ENCODE data around the gene PCBP3. TPM values are rescaled to one million over a fixed set of nuclear protein-coding genes. Genes with fewer than 3 reads are reported as not detected.
"Not testable (repeated sequence)": the region's sequence is repeated elsewhere in the genome, so short reads cannot be mapped to it uniquely, and the experiment has no call there.

Gene PCBP3
- total RNA-seq, 4 donors from 2014 or later, result 0.13 to 0.26 TPM; not detected in 2

DNA sequence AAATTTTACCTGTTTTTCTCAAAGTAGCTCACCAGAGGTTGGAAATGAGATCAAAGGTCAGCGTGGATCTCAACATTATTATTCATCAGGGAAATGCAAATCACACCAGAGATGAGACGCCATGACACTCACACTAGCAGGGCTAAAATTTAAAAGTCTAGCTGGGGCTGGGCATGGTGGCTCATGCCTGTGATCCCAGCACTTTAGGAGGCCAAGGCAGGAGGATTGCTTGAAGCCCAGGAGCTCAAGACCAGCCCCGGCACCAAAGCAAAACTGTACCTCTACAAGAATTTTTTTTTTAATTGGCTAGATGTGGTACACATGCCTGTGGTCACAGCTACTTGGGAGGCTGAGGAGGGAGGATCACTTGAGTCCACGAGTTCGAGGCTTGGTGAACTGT, 41.4 kb upstream of the PCBP3 start:
- Histone ChIP-seq H3K27ac (no peak overlapping the region), H3K4me3 (no peak overlapping the region), H3K36me3 (no peaks in the 10 kb centered on the region), H3K27me3 (peaks cover 0 to 11% (median 3%) of the 10 kb centered on the region in 3 donors), H3K9me3 (no peaks in the 10 kb centered on the region), H3K4me1 (no peaks in the 10 kb centered on the region)
- ATAC-seq (no peak), DNase-seq (no peak)
- intact Hi-C loops (cut with DNase I; ENCODE audit: low total_unique reads) (no loop called here), in situ Hi-C loops (cut with MboI; ENCODE audit: low sequenced_read_pairs in 4 of 4) (no loop called here)
- TF ChIP-seq, protein P1, sequence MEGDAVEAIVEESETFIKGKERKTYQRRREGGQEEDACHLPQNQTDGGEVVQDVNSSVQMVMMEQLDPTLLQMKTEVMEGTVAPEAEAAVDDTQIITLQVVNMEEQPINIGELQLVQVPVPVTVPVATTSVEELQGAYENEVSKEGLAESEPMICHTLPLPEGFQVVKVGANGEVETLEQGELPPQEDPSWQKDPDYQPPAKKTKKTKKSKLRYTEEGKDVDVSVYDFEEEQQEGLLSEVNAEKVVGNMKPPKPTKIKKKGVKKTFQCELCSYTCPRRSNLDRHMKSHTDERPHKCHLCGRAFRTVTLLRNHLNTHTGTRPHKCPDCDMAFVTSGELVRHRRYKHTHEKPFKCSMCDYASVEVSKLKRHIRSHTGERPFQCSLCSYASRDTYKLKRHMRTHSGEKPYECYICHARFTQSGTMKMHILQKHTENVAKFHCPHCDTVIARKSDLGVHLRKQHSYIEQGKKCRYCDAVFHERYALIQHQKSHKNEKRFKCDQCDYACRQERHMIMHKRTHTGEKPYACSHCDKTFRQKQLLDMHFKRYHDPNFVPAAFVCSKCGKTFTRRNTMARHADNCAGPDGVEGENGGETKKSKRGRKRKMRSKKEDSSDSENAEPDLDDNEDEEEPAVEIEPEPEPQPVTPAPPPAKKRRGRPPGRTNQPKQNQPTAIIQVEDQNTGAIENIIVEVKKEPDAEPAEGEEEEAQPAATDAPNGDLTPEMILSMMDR (IDR thresholded peaks at IDR 0.05 in 4 of 5, conservative IDR thresholded peaks at IDR 0.05 in 1 of 5), result no peak

DNA sequence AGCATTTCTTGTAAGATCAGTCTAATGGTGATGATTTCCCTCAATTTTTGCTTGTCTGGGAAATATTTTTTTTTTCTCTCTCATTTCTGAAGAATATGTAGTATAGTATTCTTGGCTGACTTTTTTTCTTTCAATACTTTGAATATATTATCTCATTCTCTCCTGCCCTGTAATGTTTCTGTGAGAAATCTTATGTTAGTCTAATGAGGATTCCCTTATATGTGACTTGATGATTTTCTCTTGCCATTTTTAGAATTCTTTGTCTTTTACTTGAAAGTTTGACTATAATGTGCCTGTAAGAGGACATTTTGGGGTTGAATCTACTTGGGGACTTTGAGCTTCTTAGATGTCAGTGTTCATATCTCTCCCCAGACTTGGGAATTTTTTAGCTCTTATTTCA, 40.0 kb upstream of the PCBP3 start:
- H3K4me3 ChIP-seq, result no peak overlapping the region
- no peak for DNase-seq
- in situ Hi-C loops (cut with MboI; ENCODE audit: low sequenced_read_pairs in 4 of 4) (no loop called here), intact Hi-C loops (cut with DNase I; ENCODE audit: low total_unique reads) (no loop called here)
- H3K27ac ChIP-seq, result no peak overlapping the region
- TF ChIP-seq, protein P1 (IDR thresholded peaks at IDR 0.05 in 4 of 5, conservative IDR thresholded peaks at IDR 0.05 in 1 of 5), result no peak
- TF ChIP-seq POLR2A (IDR thresholded peaks at IDR 0.05), result no peak
- H3K9me3 ChIP-seq, result no peaks in the 10 kb centered on the region
- H3K4me1 ChIP-seq, result no peaks in the 10 kb centered on the region
- H3K36me3 ChIP-seq, result no peaks in the 10 kb centered on the region
- no peak for ATAC-seq
- H3K27me3 ChIP-seq, result peaks cover 0 to 15% (median 3%) of the 10 kb centered on the region in 3 donors

DNA sequence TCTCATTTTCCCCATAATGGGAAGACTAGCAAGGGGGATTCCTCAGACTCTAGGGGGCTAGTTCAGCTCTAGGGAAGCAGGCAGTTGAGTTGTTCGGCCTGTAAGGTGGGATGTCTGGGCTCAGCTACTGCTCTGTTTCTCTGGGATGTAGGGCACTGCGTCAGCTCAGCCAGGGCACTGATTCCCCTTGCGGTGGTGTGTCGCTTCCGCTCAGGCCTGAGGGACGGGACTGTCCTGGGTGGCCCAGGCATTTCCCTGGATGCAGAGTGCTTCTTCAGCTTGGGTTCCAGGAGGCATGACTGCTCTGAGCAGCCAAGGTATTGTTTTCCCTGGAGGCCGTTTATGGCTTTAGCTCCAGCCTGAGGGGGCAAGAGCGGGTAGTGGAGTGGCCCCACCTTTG, 38.8 kb upstream of the PCBP3 start:
- H3K36me3 ChIP-seq; in situ Hi-C loops (cut with MboI; ENCODE audit: low sequenced_read_pairs in 4 of 4); H3K9me3 ChIP-seq; H3K4me1 ChIP-seq; DNase-seq; ATAC-seq; intact Hi-C loops (cut with DNase I; ENCODE audit: low total_unique reads); H3K27ac ChIP-seq; H3K4me3 ChIP-seq: not testable (repeated sequence)
- H3K27me3 ChIP-seq, result peaks cover 4 to 22% (median 5%) of the 10 kb centered on the region in 3 donors

DNA sequence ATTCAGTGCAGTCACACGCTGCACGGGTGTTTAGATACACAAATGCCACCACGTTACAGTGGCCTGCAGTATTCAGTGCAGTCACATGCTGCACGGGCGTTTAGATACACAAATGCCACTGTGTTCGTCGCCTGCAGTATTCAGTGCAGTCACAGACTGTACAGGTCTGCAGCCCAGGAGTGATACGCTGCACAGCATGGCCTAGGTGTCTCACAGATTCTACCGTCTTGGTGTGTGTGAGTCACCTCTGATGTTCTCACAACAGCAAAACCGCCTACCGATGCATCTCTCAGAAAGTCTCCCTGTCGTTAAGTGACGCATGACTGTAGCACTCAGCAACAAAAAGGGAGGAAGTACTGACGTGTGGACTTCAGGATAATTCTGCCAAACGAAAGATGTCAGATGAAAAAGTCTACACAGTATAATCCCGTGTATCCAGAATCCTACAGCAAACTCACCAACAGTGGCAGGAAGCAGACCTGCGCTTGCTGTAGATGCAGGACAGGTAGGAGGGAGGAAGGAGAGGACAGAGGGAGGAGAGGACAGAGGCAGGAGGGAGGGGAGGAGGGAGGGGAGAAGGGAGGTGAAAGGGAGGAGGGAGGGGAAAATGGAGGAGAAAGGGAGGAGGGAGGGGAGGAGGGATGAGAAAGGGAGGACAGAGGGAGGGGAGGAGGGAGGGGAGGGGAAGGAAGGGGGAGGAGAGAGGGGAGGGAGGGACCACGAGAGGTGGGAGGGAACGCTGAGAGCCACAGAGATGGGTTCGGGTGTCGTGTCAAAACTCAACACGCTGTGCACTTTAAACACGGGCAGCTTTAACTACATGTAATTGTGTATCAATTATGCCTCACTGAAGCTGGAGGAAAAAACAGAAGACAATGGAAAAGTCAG, 36.3 kb upstream of the PCBP3 start:
- Histone ChIP-seq H3K27me3 (peaks cover 17 to 47% (median 24%) of the 10 kb centered on the region in 3 donors), H3K4me1 (no peaks in the 10 kb centered on the region), H3K36me3 (no peaks in the 10 kb centered on the region), H3K4me3 (no peak overlapping the region), H3K27ac (no peak overlapping the region), H3K9me3 (no peaks in the 10 kb centered on the region)
- TF ChIP-seq POLR2A (IDR thresholded peaks at IDR 0.05), result no peak
- TF ChIP-seq, protein P1 (IDR thresholded peaks at IDR 0.05 in 4 of 5, conservative IDR thresholded peaks at IDR 0.05 in 1 of 5), result no peak
- DNase-seq, result no peak
- ATAC-seq, result no peak
- intact Hi-C loops (cut with DNase I; ENCODE audit: low total_unique reads) (no loop called here), in situ Hi-C loops (cut with MboI; ENCODE audit: low sequenced_read_pairs in 4 of 4) (no loop called here)

DNA sequence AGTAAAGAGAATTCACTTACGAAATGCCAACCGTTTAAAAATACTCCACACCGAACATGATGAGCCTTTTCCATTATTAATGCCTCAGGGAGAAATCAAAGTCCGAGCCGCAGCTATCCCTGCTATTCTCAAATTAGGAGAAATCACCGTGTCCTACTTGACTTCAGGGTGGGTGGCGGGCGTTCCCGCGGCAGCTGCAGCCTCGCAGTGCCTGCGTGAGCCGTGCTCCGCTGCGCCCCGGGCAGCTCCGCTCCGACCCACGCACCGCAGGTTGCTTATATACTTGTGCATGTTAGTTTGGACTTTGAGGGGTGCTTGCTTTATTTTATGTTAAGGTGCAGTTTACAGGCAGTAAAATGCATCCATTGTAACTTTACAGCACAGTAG, 35.6 kb upstream of the PCBP3 start:
- no peaks in the 10 kb centered on the region for H3K4me1 ChIP-seq
- TF ChIP-seq, protein P1 (IDR thresholded peaks at IDR 0.05 in 4 of 5, conservative IDR thresholded peaks at IDR 0.05 in 1 of 5), result no peak
- TF ChIP-seq POLR2A (IDR thresholded peaks at IDR 0.05), result no peak
- no peak overlapping the region for H3K4me3 ChIP-seq
- DNase-seq, result no peak
- no peak for ATAC-seq
- peaks cover 17 to 51% (median 28%) of the 10 kb centered on the region in 3 donors for H3K27me3 ChIP-seq
- no peak overlapping the region for H3K27ac ChIP-seq
- H3K9me3 ChIP-seq, result no peaks in the 10 kb centered on the region
- H3K36me3 ChIP-seq, result no peaks in the 10 kb centered on the region
- in situ Hi-C loops (cut with MboI; ENCODE audit: low sequenced_read_pairs in 4 of 4) (no loop called here), intact Hi-C loops (cut with DNase I; ENCODE audit: low total_unique reads) (no loop called here)

DNA sequence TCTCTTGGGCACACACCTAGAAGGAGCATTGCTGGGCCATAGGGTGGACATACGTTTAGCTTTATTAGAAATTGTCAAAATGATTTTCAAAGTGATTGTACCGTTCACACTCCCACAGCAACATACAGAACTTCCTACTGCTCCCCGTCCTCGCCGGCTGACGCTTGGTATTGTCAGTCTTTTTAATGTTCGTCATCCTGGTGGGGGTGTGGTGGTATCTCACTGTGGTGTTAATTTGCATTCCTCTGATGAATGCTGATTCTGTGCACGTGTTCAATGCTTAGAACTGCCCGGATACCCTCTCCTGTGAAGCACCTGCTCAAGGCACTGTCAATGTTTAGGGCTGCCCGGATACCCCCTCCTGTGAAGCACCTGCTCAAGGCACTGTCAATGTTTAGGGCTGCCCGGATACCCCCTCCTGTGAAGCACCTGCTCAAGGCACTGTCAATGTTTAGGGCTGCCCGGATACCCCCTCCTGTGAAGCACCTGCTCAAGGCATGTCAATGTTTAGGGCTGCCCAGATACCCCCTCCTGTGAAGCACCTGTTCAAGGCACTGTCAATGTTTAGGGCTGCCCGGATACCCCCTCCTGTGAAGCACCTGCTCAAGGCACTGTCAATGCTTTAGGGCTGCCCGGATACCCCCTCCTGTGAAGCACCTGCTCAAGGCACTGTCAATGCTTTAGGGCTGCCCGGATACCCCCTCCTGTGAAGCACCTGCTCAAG, 34.6 kb upstream of the PCBP3 start:
- DNase-seq; H3K4me1 ChIP-seq; H3K27ac ChIP-seq; in situ Hi-C loops (cut with MboI; ENCODE audit: low sequenced_read_pairs in 4 of 4); H3K36me3 ChIP-seq; ATAC-seq; H3K9me3 ChIP-seq; H3K4me3 ChIP-seq; intact Hi-C loops (cut with DNase I; ENCODE audit: low total_unique reads): not testable (repeated sequence)
- peaks cover 23 to 52% (median 30%) of the 10 kb centered on the region in 3 donors for H3K27me3 ChIP-seq

DNA sequence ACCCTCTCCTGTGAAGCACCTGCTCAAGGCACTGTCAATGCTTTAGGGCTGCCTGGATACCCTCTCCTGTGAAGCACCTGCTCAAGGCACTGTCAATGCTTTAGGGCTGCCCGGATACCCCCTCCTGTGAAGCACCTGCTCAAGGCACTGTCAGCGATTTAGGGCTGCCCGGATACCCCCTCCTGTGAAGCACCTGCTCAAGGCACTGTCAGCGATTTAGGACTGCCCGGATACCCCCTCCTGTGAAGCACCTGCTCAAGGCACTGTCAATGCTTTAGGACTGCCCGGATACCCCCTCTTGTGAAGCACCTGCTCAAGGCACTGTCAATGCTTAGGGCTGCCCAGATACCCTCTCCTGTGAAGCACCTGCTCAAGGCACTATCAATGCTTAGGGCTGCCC, 33.9 kb upstream of the PCBP3 start:
- in situ Hi-C loops (cut with MboI; ENCODE audit: low sequenced_read_pairs in 4 of 4); H3K4me1 ChIP-seq; H3K36me3 ChIP-seq; intact Hi-C loops (cut with DNase I; ENCODE audit: low total_unique reads); H3K27ac ChIP-seq; H3K9me3 ChIP-seq; DNase-seq; H3K4me3 ChIP-seq; ATAC-seq: not testable (repeated sequence)
- H3K27me3 ChIP-seq, result peaks cover 26 to 56% (median 35%) of the 10 kb centered on the region in 3 donors

Data from gastrocnemius medialis (tissue), 4 donors.